Inflammatory macrophage treated with lipopolysaccharide for 1 hour (primary cell): ENCODE results near the gene PAPOLB.
A peak's percentile ranks its signal among the peaks of the same experiment; 100 is the strongest.

Experiments
- DNase-seq, 2 donors: peaks; one replicate each; pipeline ENCODE4 v3.0.0-alpha.2; 2020 to 2022

PAPOLB gene

DNA sequence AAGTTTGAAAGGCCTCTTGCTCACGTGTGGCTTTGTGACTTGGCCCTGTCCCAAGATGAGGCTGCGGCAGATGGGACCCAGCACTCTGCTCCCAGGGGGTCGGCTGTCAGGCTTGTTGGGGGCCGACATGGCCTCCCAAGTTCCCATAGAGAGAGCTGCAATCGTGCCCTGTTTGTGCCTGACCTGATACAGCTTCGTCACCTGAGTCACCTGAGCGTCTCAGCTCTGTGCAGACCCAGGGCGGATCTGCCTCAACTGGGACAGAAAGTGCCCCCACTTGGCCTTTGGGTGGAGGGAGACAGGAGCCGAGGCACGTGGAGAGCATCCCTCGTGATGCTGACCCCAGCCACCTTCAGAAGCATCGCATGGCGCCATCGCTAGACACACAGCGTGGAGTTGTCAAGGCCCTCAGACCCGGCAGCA is 21.7 kb downstream of the PAPOLB start:
- DNase-seq, result no peak

DNA sequence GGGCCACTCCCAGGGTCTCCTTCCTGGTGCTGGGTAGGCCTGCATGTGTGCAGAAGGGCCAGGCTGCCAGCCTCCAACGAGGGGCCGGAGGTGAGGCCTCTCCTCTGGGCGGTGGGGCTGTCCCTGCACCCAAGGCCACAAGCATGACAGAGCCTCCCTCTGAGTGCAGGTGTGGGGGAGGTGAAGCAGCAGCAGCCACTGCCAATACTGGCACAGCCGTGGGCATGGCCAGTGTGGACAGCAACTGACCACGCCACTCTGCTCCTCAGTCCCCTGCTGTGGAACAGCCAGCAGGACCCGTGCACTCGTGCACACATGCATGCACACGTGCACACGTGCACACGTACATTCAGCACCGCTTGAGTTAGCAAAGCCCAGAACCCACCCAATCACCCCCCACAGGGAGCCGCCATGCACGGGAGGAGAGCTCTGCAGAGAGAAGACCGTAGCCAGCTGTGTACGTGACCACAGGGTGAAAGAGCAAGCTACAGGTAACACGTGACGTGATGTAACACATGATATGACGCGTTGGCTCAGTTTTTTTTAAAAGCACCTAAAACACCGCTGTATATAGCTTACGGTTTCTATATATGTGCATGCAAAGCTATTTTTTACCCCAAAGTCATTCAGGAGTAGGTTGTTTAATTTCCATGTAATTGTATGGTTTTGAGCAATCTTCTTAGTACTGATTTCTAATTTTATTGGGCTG is 23.1 kb downstream of the PAPOLB start:
- no peak for DNase-seq

DNA sequence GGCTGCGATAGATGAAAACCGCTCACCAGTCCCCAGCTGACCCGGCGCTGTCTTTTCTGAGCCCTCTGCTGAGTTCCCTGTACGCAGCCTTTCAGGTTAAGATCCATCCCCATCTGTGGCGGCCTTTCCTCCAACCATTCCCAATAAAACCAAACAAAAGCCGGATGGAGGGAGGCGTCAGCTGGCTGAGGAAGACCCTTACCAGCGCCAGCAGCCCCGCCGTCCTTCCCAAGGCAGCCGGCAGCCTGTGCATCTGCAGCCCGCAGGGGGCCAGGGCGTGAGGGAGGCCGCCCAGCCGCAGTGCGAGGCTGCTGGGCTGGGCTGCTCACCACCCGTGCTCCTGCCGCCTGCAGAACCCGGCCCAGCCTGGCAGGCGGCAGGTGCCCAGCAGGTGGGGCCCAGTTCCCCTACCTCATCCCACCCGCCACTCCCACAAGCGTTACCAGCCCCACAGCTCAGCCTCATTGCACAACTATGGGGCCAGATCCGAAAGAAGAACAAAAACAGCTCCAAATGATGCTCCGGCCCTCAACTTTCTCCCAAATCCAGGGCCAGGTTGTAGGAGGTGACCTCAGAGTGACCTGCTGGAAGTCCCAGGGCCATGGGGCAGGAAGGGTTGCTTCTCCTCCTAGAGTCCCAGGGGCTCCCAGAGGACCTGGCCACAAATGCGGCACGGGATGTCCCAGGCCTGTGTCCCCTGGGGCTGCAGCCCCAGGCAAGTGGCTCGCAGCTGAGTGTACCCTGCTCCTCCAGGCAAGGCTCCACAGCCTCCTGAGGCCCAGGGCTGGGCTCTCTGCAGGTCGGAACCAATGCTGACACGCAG is 23.8 kb downstream of the PAPOLB start:
- no peak for DNase-seq

DNA sequence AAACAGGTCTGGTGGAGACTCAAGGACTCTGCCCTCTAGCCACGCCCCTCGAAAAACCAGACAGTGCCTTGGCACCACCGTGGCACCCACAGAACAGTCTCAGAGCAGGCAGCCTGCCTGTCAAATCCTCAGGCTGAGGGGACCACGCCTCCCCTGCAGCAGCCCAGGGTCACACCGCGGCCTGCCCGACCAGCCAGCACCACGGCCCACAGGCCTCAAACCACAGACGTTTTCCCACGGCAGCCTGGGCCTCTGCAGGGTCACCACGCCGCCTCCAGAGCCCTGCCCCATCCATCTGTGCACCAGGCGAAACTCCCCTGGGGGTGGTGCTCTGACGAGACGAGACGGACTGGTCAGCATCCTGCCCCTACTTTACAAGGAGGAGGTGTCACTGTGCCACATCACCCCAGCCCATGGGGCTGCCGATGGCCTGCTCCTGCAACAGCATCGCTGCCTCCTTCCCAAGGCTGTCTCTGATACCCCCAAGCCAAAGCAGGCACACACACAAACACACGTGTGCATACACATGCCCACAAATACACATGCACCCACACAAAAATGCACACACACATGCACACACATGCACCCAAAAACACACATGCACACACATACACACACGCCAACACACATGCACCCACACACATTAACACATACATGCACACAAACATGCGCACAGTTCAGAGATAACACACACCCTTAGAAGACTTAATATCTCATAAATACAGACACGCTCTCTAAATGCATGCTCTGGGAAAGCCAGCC is 24.6 kb downstream of the PAPOLB start:
- DNase-seq, result no peak

DNA sequence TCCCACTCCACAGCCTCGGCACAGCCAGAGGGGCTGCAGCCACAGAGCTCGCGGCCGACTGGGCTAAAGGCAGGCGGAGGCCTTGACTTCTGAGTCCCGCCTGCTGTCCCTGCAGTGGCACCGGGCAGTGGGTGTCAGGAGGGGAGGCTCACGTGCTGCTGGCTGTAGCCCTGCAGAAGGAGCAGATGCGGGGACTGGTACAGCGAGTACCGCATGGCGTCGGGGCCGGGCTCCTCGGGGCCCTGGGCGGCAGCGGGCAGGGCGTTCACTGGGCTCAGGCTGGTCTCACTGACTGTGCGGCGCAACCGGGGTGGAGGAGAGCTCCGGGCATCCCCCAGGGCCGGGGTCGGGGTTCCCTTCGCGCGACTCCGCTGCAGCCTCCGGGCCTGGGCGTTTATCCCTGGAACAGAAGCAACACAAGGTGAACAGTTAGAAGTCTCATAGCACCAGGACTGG is 25.6 kb downstream of the PAPOLB start:
- DNase-seq, result no peak

DNA sequence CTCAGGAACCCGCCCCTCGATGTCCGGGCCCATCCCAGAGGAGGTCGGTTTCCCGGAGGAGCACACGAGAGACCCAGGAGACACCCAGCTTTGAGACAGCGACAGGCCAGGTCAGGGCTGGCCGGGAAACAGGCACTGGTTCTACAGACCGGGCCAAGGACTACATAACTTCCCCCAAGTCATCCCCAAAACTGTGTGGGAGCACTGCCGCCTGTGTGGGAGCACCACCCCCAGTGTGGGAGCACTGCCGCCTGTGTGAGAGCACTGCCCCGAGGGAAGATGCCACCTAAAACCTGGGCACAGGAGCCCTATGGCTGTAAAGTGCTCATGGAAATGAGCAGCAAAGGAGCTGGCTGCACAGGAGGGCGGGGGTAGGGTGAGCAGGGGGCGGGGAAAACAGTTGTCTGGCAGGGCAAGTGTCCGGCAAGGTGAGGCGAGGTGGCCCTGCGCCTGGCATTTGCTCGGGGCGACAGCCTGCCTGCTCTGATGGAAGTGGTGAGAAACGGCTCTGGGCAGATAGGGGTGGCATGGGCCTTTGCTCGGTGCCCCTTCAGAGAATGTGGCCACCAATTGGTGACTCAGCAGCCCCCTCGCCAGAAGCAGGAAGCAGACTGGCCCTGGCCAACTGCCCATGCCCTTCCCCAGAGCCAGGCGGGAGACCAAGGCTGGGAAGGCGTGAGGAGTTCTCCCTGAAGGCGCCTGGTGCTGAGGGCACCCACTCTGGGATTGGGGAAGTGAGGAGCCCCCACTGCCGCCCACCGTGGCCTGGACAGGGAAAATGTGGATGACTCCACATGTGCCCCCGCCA is 26.2 kb downstream of the PAPOLB start:
- no peak for DNase-seq

DNA sequence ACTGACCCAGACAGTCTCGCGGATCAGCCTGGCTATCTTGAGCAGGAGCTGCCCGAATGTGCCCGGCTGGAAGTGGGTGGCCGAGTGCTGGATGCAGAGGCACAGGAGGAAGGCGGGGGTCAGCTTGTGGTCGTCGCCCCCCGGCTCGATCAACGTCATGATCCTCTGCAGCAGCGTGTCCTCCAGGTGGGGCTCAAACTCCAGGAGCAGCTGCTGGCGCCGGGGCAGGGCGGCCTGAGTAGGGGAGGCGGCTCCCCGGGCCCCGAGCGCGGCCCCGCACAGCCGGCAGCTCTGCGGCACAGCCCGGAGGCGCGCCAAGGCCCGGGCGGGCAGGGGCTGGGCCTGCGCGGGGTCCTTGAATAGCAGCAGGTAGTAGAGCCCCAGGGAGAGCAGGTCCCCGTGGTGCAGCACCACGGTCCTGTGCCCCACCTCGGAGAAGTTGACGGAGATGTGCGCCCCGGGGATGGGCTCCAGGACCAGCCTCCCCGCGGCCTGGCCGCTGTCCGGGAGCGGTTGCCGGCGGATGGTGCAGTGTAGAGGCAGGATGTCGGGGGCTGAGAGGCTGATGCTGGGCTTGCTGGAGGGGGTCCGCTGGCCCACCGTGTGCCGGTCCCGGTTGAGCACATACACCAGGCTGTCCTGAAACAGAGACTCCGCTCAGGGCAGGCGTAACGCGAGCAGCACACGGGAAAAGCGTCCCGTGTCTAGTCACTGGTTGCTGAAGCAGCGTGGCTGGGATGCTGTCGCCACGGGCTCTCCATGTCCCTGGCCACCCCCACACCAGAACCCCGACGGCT is 27.0 kb downstream of the PAPOLB start:
- DNase-seq, result no peak

DNA sequence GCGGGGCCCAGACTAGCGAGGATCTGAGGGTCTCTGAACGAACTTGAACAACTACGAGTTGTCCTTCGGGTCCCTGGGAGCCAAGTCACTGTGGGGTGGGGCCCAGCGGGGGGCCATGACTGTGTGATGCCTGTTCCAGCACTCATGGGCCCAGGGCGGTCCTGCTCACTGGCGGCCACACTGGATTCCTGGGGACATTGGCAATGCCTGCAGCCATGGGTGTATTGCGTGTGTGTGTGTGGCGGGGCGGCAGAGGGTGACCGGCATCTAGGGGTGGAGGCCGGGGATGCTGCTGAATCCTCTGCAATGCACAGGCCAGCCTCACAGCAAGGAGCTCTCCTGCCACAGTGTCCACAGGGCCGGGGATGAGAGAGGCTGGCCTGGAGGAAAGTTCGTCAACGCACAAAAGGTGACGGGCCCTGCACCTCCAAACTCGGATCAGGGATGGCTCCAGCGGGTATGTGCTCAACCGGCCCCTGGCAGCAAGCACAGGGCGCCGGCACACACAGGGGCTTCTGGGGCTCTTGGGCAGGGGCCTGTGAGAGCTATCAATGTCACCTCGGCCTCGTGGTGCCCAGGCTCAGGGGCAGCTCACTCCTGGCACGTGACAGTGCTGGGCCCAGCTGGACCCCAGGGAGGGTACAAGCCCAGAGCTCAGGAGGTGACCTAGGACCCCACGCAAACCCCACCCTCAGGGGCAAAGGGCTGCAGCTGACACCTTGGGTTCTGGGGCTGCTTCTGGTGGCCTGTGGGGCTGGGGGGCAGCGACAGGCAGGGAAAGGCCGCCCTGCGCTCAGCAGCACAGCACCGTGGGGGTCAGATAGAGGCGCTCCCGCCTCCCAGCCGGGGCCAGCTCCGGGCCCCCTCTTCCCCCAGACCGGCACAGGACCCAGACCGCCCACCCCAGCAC is 27.9 kb downstream of the PAPOLB start:
- no peak for DNase-seq

DNA sequence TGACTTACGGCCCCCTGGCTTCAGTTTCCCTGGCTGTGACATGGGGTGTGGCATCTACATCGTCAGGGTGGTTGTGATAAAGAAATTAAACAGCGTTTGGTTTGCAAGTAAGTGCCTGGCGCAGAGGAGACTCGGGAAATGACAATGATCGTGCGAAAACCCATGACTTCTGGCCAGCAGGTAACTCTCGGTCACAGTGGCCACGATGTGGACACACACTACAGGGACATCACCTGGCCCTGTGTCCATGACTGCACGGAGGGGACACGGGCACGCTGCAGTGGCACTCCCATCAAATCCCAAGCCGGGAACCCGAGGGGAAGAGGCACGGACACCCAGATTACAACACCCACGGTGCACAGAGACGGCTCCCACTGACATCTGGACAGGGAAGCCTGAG is 28.7 kb downstream of the PAPOLB start:
- no peak for DNase-seq

DNA sequence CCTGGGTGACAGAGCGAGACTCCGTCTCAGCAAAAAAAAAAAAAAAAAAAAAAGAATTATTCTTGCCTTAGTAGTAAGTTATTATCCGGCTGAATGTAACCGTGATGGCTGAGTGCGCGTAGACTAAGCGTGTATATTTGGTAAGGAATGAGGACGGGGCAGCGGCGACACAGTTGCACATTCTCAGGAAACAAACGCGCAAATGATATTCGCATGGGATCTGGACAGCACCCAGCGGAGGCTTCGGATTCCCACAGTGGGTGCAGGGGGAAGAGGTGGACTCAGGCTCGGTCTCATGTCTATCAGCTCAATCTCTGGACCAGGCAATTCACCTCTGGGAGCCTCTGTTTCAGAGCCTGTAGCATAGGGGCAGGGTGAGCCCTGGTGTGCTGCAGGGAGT is 29.1 kb downstream of the PAPOLB start:
- DNase-seq, result no peak

DNA sequence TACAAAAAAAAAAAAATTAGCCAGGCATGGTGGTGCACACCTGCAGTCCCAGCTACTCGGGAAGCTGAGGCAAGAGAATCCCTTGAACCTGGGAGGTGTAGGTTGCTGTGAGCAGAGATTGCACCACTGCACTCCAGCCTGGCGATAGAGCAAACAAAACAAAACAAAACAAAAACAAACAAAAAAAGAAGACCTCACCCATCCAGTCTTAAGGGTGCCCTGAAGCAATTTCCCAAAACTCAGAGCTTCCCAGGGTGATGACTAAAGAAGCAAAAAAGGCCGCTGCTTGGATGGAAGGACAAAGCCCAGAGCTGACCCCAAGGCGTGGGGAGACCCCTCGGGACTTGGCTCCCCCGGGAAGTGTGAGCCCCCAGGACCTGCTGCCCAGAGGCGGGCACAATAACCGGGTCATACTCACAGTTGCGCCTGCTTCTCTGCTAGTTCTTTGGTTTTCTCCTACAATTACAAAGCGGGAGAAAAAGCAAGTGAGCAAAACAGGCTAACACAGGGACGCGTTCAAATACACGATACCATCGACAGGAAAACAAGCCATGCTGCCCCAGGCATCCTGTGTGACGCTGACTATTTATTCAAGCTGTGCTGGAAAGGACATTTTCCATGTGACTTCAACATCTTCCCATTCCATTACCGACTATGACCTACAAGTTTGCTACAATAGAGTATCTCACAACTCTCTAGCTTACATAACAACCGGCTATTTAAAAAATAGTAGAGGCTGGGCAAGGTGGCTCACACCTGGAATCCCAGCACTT is 29.9 kb downstream of the PAPOLB start:
- DNase-seq, result no peak

DNA sequence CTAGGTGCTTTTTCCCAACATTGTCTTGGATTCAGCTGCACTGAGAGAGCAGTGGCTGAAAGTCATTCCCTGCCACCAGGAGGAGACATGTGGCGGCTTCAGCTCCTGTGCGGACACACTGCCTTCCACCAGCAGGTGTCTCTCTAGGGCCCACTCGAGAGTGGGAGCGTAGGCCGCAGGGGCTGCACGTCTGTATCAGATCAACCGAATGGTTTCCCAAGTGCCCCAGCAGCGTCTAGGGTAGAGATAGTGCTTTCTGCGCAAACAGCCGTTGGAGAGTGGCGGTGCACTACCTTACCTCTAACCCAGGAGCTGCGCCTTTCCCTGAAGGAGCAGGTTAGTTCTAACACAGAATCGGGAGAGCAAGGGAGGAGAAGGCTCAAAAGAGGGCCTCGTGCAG is 31.7 kb downstream of the PAPOLB start:
- DNase-seq, result peak; percentile 38 to 52

DNA sequence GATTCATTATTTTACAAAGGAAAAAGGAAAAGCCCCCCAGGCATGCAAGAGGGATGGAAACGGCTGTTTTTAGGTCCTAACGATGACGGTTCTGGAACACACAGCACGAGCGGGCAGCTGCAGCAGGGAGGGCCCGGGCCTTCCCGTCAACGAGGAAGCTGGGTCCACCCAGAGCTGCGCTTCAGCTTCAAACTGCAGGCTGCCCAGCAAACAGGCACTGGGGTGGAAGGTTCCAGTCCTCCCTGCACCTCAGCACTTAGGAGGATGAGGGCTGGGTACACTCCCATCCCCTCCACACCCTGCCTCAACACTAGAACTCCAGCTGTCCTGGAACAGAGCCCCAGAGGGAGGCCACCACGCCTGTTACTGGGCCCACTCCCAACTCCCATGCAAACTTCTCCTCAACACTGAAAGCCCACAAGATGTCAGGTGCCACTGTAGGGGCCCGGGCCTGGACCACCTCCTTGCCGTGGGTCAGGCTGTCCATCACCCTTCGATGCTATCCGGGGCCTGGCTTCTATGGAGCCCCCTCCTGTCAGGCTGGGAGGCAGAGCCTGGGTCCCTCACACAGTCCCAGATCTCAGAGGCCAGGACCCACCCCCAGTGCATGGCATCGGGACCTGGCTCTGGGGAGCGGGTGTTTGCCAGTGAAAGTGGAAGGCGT is 33.0 kb downstream of the PAPOLB start:
- no peak for DNase-seq

DNA sequence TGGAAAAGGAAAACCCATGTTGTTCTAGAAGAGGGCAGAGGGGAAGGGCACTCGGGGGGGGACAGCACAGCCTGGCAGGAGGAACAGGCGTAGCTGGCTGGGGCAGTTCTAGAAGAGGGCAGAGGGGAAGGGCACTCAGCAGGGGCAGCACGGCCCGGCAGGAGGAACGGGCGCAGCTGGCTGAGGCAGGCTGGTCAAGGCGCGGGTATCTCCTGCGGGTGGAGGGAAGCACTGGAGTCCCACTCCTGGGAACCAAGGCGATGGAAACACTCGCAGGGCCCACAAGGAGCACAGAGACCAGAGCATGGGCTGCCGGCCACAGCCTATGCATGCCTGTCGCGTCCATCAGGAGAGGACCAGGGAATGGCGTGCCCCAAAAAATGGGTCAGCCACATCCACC is 36.7 kb downstream of the PAPOLB start:
- DNase-seq, result no peak

DNA sequence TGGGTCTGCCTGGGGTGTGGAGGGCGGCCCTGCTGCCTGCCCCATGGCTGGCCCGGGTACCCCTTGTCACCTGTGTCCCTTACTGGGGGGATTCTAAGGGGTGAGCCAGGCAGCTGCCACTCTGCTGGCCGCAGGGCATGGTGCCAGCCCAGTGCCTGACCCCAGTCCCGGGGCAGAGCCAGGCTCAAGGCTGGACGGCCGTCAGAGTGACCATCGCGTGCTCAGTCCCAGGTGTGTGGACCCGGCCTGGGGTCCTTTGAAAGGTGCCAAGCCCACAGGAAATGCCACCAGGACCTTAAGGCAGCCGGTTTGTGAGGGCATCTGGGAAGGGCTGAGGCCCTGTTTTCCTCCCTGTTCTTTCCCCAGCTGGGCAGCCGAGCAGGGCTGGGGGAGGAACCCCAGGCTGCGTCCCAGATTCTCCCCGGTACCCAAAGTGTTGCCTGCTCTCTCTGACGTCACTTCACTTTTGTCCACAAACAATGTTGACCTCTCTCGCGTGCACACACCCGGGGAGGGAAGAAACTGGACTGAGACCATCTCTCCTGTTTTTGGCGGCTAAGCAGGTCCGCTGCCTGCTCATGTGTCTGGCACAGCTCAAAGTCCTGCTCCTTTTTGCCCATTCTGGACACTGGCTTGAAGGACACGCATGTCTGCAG is 37.6 kb downstream of the PAPOLB start:
- no peak for DNase-seq

DNA sequence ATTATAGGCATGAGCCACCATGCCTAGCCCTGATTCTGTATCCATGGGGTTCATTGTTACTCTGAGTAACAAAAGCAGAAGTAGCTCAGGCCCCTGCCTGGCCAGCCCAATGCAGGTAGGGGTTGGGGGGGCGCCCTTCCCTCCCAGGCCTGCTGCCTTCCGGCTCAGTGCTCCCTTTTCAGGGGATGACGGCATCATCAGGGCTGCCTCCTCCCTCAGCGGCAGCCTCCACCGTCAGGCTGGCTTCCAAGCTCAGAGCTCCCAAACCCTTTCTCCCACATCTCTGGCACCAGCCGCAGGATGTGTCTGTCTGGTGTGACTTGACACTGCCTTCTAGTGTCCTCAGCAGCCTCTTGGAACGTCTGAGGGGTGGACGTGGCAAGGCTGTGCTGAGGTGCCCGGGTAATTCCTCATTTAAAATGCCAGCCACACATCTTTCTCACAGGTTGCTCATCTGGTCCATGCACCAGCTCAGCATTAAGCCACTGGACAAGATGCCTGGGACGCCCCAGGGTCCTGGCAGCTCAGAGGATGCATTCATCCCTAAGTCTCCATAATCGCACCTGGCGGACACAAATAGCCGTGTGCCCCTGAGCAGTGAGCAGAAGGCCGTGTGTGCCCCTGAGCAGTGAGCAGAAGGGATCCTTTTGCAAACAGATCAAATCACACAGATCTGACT is 38.2 kb downstream of the PAPOLB start:
- no peak for DNase-seq

DNA sequence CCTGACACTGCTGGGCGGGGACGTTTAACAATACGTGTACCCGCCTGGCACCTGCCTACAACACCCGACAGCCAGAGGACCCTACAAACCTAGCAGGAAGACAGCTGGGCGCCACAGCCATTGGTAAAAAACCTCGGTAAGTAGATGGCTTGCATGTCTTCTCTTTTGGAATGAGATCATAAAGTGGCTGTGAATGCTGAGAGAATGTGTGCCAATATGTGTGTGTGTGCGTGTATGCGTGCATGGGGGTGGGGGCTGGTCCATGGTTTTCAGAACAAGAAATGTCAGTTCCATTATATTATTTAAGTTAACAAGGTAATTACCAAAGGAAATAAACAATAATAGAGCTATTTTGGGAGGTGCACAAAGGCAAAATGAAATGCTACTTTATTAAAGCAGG is 39.2 kb downstream of the PAPOLB start:
- no peak for DNase-seq

DNA sequence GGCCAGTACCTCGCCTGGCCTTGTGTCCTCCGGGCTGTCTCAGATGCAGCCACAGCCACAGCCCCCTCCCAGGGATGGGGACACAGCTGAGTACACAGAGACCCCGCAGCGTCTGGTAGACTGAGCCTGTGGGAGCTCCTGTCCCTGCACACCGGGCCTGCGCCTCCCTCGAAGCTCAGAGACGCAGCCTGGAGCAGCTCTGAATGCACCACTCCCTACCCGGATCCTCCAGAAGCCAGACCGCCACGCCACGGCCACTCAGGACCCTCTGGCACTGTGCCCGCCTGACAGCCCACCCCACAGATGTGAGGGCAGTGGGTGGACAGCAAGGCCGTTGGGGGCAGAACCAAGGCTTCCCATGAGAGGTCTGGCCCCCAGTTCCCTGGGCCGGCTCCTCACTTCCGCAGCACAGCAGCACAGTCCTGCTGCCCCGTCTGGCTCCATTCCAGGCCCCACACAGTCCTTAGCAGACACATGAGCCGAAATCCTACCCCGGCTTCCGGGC is 40.8 kb downstream of the PAPOLB start:
- no peak for DNase-seq
